Neuronal stem cell (in vitro differentiated cells): Measurements from ENCODE around the gene TANGO6.

Experiments
- DNase-seq: peaks from one replicate; pipeline ENCODE4 v3.0.0-alpha.2; 2013; ENCODE audit warnings: low spot score
- H2AFZ ChIP-seq: one replicate; pipeline ENCODE4 v1.6.1; 2013; ENCODE audit warnings: mild to moderate bottlenecking, low read length, inconsistent platforms
- H2AK5ac ChIP-seq: 2 replicates; pipeline ENCODE4 v1.6.1; 2013; ENCODE audit warnings: low read depth, mild to moderate bottlenecking, inconsistent platforms, low read length, moderate library complexity, mixed read lengths
- H2BK120ac ChIP-seq: 2 replicates; pipeline ENCODE4 v1.6.1; 2013; ENCODE audit warnings: low read depth, mild to moderate bottlenecking, inconsistent platforms, low read length, moderate library complexity, mixed read lengths
- H2BK12ac ChIP-seq: one replicate; pipeline ENCODE4 v1.6.1; 2013; ENCODE audit warnings: low read length, inconsistent platforms
- H2BK15ac ChIP-seq: 2 replicates; pipeline ENCODE4 v1.6.1; 2013; ENCODE audit warnings: mild to moderate bottlenecking, low read length, inconsistent platforms, mixed read lengths
- H2BK5ac ChIP-seq: one replicate; pipeline ENCODE4 v1.6.1; 2013; ENCODE audit warnings: inconsistent platforms, mild to moderate bottlenecking, low read length, moderate library complexity
- H3K14ac ChIP-seq: one replicate; pipeline ENCODE4 v1.6.1; 2013; ENCODE audit warnings: low read length, inconsistent platforms
- H3K18ac ChIP-seq: 2 replicates; pipeline ENCODE4 v1.6.1; 2013; ENCODE audit warnings: low read length, inconsistent platforms
- H3K23ac ChIP-seq: 2 replicates; pipeline ENCODE4 v1.6.1; 2013; ENCODE audit warnings: low read depth, mild to moderate bottlenecking, mixed read lengths, low read length, inconsistent platforms; ENCODE audit not compliant: poor library complexity
- H3K27ac ChIP-seq: replicated peaks from 3 replicates; pipeline ENCODE4 v1.5.1; 2013; ENCODE audit warnings: low read length, inconsistent platforms
- H3K27me3 ChIP-seq, 3 experiments: 2 replicates each; pipeline ENCODE4 v1.6.1; 2013; ENCODE audit warnings: low read length in 3 of 3, mild to moderate bottlenecking in 2 of 3, inconsistent platforms in 1 of 3, low read depth in 1 of 3, mixed read lengths in 1 of 3, moderate library complexity in 1 of 3; ENCODE audit not compliant: control insufficient read depth in 3 of 3, insufficient read depth in 3 of 3
- H3K36me3 ChIP-seq, 2 donors: replicated peaks in 1 of 2; 2 replicates each; pipeline ENCODE4 v1.6.1; 2013; ENCODE audit warnings: low read length in 2 of 2; ENCODE audit not compliant: control insufficient read depth in 2 of 2, insufficient read depth in 2 of 2
- H3K4ac ChIP-seq: 2 replicates; pipeline ENCODE4 v1.6.1; 2013; ENCODE audit warnings: inconsistent platforms, mild to moderate bottlenecking, low read length, moderate library complexity
- H3K4me1 ChIP-seq, 2 donors: 1 replicate in 1 of 2; 2 replicates in 1 of 2; pipeline ENCODE4 v1.6.1; 2013; ENCODE audit warnings: low read length in 2 of 2, low read depth in 1 of 2; ENCODE audit not compliant: control insufficient read depth in 2 of 2, insufficient read depth in 1 of 2
- H3K4me2 ChIP-seq: one replicate; pipeline ENCODE4 v1.6.1; 2013; ENCODE audit warnings: mild to moderate bottlenecking, low read length, inconsistent platforms; ENCODE audit not compliant: insufficient read depth, poor library complexity, severe bottlenecking
- H3K4me3 ChIP-seq, 2 donors: 2 replicates each; pipeline ENCODE4 v1.5.1; 2013; ENCODE audit warnings: low read length in 2 of 2, mild to moderate bottlenecking in 2 of 2, inconsistent platforms in 1 of 2, moderate library complexity in 1 of 2
- H3K79me1 ChIP-seq: one replicate; pipeline ENCODE4 v1.6.1; 2013; ENCODE audit warnings: low read depth, mild to moderate bottlenecking, inconsistent platforms, low read length, moderate library complexity
- H3K9ac ChIP-seq: one replicate; pipeline ENCODE4 v1.6.1; 2013; ENCODE audit warnings: mild to moderate bottlenecking, low read depth, low read length, inconsistent platforms; ENCODE audit not compliant: poor library complexity
- H3K9me3 ChIP-seq, 2 donors: replicated peaks in 1 of 2; 2 replicates each; pipeline versions ENCODE3 to v1.6.1; 2013; ENCODE audit warnings: low read length in 2 of 2, mild to moderate bottlenecking in 2 of 2, inconsistent platforms in 1 of 2, low read depth in 1 of 2, mixed read lengths in 1 of 2, moderate library complexity in 1 of 2; ENCODE audit not compliant: control insufficient read depth in 2 of 2, insufficient read depth in 1 of 2
- H4K8ac ChIP-seq: one replicate; pipeline ENCODE4 v1.6.1; 2013; ENCODE audit warnings: low read depth, mild to moderate bottlenecking, inconsistent platforms, low read length, moderate library complexity
- H4K91ac ChIP-seq: one replicate; pipeline ENCODE4 v1.6.1; 2013; ENCODE audit warnings: low read length, low read depth, mild to moderate bottlenecking, inconsistent platforms; ENCODE audit not compliant: poor library complexity
- WGBS, 2 donors: extraction: QIAGEN DNeasy Blood & Tissue Kit; methylation state at CpG; one replicate each; pipeline ENCODE4 v1.1.7; 2013; ENCODE audit warnings: missing lambda C conversion rate in 2 of 2, mixed read lengths in 1 of 2; ENCODE audit not compliant: insufficient read length in 2 of 2, insufficient replicate concordance in 1 of 2; ENCODE audit errors: extremely low coverage in 2 of 2; 5-methylcytosine and 5-hydroxymethylcytosine counted together

Gene TANGO6

DNA sequence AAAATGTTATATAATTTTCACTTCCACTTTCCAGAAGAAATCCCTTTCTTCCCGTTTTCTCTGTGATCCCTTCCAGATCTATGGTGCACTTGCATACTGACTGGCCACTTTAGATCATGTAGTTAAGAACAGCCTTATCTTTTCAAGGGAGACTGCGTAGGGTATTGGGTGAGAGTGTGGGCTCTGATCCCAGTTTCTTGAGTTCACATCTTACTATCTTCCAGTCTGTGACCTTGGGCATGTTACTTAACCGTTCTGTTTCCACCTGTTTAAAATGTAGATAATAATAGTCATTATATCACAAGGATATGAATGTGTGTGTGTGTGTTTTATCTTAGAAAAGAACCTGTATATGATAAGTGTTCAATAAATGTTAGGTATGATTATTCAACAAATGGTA lies 83.7 kb downstream of the TANGO6 start:
- Histone ChIP-seq H3K18ac (no peak overlapping the region), H3K14ac (no peak overlapping the region), H3K9me3 (peaks cover 1 to 4% of the 10 kb centered on the region in 2 donors), H2BK5ac (no peak overlapping the region), H2AFZ (no peak overlapping the region), H3K36me3 (peaks cover 8 to 30% of the 10 kb centered on the region in 2 donors), H3K79me1 (no peaks in the 10 kb centered on the region), H2BK120ac (no peak overlapping the region), H3K27me3 (no peaks in the 10 kb centered on the region), H3K4ac (no peak overlapping the region), H3K23ac (no peak overlapping the region), H3K4me1 (peaks cover 0 to 4% of the 10 kb centered on the region in 2 donors), H2BK15ac (no peak overlapping the region), H4K91ac (no peak overlapping the region), H3K4me2 (no peak overlapping the region), H4K8ac (no peak overlapping the region), H3K27ac (no peak overlapping the region), H2BK12ac (no peak overlapping the region), H3K9ac (no peak overlapping the region), H2AK5ac (no peak overlapping the region), H3K4me3 (no peak overlapping the region)
- no peak for DNase-seq
- WGBS, 2 donors, result no CpG with 5 or more reads among the region's 3 CpGs

DNA sequence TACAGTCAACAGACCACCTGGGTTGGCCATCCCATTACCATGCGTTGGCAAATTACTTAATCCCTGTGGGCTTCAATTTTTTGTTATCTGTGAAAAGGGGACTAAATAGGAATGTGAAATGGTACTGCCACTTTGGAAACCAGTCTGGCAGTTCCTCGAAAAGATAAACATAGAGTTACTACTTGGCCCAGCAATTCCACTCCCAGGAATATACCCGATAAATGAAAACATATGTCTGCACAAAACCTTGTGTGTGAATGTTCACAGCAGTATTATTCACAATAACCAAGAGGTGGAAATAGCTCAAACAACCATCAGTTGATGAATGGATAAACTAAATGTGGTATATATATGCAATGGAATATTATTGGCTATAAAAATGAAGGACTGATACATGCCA lies 87.9 kb downstream of the TANGO6 start:
- Histone ChIP-seq H3K4me3 (no peak overlapping the region), H3K36me3 (peaks cover 8 to 42% of the 10 kb centered on the region in 2 donors), H3K9ac (no peak overlapping the region), H3K27ac (no peak overlapping the region), H2AFZ (no peak overlapping the region), H2BK5ac (no peak overlapping the region), H3K14ac (no peak overlapping the region), H2BK15ac (no peak overlapping the region), H3K4me1 (no peaks in the 10 kb centered on the region), H3K4me2 (no peak overlapping the region), H4K8ac (no peak overlapping the region), H3K79me1 (no peaks in the 10 kb centered on the region), H3K4ac (no peak overlapping the region), H3K18ac (no peak overlapping the region), H2AK5ac (no peak overlapping the region), H3K9me3 (peaks cover 1 to 14% of the 10 kb centered on the region in 2 donors), H4K91ac (no peak overlapping the region), H2BK120ac (no peak overlapping the region), H3K23ac (no peak overlapping the region), H2BK12ac (no peak overlapping the region), H3K27me3 (no peaks in the 10 kb centered on the region)
- no peak for DNase-seq
- no CpG with 5 or more reads among the region's 3 CpGs for WGBS, 2 donors

DNA sequence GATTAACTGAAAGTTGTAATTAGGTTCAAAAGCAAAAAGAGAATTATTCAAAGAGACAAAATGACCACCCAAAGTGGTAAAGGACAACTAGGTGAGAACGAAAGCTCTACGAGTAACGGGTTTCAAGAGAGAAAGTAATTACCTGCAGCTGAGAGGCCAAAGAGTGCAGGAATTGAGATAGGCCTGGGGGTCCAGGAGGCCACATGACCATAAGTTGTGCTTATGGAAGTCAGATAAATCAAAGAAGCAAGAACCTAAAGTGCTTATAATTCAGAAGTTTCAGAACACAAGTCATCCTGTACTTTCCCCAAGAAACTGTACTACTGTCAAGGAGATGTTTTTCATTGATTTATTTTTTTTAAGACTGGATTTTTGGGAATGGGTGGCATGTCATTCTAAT lies 91.1 kb downstream of the TANGO6 start:
- no peak overlapping the region for H3K27ac ChIP-seq
- H4K91ac ChIP-seq, result no peak overlapping the region
- WGBS, 2 donors, result no CpG with 5 or more reads among the region's 3 CpGs

DNA sequence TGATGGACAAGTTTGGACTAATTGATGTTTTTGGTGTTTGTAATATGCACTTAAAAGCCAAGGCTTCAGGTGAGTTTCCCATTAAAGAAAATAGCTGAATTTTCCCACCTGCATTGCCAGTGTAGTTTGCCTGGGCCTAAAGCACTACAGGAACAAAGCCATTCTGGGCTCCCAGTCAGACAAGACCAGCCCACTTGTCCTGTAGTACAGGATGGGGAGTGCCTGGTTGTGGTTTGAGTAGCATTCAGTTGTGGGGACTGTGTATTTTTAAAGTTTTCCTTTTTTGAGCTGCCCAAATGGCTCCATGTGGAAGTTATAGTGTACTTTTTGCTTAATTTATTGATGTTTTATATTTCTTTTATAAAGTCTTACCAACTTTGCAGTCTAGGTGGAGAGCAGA lies 91.7 kb downstream of the TANGO6 start:
- peaks cover 0 to 14% of the 10 kb centered on the region in 2 donors for H3K9me3 ChIP-seq
- H3K79me1 ChIP-seq, result no peaks in the 10 kb centered on the region
- no peaks in the 10 kb centered on the region for H3K27me3 ChIP-seq
- H2AK5ac ChIP-seq, result no peak overlapping the region
- no peak overlapping the region for H2BK5ac ChIP-seq
- H4K8ac ChIP-seq, result no peak overlapping the region
- no peak overlapping the region for H3K23ac ChIP-seq
- no peak overlapping the region for H2BK15ac ChIP-seq
- no peak for DNase-seq
- no peak overlapping the region for H3K4ac ChIP-seq
- no peak overlapping the region for H2BK12ac ChIP-seq
- no peak overlapping the region for H2BK120ac ChIP-seq
- H2AFZ ChIP-seq, result no peak overlapping the region
- no peak overlapping the region for H3K14ac ChIP-seq
- H3K18ac ChIP-seq, result no peak overlapping the region
- H3K4me3 ChIP-seq, result no peak overlapping the region
- no peak overlapping the region for H4K91ac ChIP-seq
- H3K27ac ChIP-seq, result no peak overlapping the region
- H3K4me1 ChIP-seq, result no peaks in the 10 kb centered on the region
- H3K9ac ChIP-seq, result no peak overlapping the region
- H3K36me3 ChIP-seq, result peaks cover 2 to 22% of the 10 kb centered on the region in 2 donors
- no peak overlapping the region for H3K4me2 ChIP-seq

More for the DNA sequence above, 91.1 kb downstream of the TANGO6 start:
- no peak overlapping the region for H2BK12ac ChIP-seq
- no peak overlapping the region for H3K4me3 ChIP-seq
- no peak overlapping the region for H3K4me2 ChIP-seq
- H3K18ac ChIP-seq, result no peak overlapping the region
- H4K8ac ChIP-seq, result no peak overlapping the region
- no peak overlapping the region for H3K23ac ChIP-seq
- peaks cover 2 to 25% of the 10 kb centered on the region in 2 donors for H3K36me3 ChIP-seq
- no peak overlapping the region for H3K14ac ChIP-seq
- no peak overlapping the region for H2BK5ac ChIP-seq
- H3K9me3 ChIP-seq, result peaks cover 0 to 14% of the 10 kb centered on the region in 2 donors
- no peak for DNase-seq
- H2AK5ac ChIP-seq, result no peak overlapping the region
- no peak overlapping the region for H2BK120ac ChIP-seq
- no peaks in the 10 kb centered on the region for H3K4me1 ChIP-seq
- H3K9ac ChIP-seq, result no peak overlapping the region
- H2AFZ ChIP-seq, result no peak overlapping the region
- H3K4ac ChIP-seq, result no peak overlapping the region
- no peaks in the 10 kb centered on the region for H3K27me3 ChIP-seq
- no peak overlapping the region for H2BK15ac ChIP-seq
- no peaks in the 10 kb centered on the region for H3K79me1 ChIP-seq
